GM19324 (cell line): ENCODE data around the gene PARVA.

Experiments
- ATAC-seq: cut with Tn5 transposase; IDR thresholded peaks from one replicate; pipeline ENCODE4 v1.9.1; 2021; ENCODE audit warnings: mild to moderate bottlenecking, moderate library complexity; ENCODE audit not compliant: unreplicated experiment, low FRiP score

PARVA gene

DNA sequence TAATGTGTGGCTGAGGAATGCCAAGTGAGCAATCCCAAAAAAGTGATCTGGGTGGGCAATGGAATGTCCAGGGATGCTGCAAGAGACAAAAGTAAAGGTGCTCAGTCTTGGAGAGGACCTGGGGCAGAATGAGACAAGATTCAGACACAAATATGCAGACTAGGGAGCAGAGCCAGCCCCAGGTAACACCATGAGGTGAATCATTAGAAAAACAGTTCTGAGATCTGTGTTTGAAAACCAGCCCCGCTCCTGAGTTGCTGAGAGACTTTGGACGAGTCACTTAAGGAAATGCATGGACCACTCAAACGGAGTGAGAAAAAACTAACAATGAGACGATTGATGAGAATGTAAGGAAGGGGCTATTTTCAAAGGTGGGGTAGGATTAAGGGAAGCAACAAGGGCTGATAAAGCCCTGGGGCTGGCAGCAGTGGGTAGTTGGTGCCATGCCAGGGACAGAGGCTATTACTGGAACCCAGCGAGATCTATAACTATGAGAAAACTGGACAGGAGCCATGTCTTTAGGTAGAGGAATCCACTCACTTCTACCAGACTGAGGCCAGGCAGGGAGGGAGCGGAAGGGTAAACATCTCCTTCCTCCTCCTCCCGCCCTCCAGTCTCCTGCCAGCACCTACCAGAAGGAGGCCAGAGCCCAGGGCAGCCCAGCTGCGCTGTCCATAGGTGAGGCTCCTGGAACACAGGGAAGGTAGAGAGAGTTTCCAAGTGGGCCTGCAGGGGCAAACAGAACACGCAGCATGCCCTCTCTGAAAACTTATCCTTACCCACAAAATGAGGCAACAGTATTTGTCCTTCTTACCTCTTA, 166.4 kb downstream of the PARVA start:
- no peak for ATAC-seq

DNA sequence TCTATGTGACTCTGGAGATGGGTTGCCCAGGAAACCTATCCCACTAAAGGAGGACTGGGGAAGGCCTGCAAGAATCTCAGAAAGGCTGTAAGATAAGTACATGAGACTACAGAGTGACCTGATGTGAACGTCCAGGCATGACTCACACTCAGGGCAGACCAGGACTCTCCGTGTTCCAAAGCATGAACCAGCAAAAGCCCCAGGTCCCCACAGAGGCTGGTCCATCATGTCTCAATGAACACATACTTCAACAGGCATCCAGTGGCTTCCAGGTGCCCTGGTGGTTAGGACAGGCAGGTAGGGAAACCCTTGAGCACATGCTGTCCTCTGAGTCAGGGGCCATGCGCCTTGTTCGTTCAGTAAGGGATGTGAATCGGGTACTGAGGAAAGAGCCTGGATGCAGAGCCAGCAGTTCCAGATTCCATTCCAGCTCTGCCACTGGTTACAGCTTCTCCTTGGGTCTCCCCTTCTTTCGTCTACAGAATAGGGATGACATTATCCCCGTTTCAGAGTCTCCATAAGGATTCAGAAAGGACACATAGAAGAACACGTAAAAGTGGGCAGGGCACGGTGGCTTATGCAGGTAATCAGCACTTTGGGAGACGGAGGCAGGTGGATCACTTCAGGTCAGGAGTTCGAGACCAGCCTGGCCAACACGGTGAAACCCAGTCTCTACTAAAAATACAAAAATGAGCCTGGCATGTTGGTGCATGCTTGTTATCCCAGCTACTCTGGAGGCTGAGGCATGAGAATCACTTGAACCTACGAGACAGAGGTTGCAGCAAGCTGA, 167.8 kb downstream of the PARVA start:
- no peak for ATAC-seq

DNA sequence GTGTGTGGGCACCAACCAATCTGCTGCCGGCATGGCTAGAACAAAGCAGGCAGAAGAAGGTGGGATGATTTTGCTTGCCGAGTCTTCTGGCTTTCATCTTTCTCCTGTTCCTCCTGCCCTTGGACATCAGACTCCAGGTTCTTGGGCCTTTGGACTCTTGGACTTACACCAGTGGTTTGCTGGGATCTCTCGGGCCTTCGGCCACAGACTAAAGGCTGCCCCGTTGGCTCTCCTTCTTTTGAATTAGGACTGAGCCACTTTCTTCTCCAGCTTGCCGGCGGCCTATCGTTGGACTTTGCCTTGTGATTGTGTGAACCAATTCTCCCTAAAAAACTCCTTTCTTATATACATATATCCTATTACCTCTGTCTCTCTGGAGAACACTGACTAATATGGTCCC, 168.8 kb downstream of the PARVA start:
- ATAC-seq = no peak

DNA sequence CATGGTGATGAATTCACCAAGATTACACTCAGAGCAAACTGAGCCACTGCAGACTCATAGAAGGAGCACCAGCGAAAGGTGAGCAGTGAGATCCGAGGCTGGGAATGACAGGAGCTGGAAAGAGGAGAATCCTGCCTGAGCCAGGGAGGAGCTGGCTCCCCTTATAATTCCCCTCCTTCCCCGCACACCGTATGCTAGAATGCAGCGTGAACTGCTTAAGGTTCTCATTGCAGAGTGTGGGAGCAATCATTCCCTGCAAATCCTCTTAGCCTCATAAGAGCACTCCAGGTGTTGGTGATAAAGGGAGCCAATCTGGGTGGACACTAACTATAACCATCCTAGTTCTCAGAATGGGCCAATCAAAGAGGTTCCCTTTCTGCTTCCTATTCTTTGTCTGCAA, 169.3 kb downstream of the PARVA start:
- no peak for ATAC-seq

DNA sequence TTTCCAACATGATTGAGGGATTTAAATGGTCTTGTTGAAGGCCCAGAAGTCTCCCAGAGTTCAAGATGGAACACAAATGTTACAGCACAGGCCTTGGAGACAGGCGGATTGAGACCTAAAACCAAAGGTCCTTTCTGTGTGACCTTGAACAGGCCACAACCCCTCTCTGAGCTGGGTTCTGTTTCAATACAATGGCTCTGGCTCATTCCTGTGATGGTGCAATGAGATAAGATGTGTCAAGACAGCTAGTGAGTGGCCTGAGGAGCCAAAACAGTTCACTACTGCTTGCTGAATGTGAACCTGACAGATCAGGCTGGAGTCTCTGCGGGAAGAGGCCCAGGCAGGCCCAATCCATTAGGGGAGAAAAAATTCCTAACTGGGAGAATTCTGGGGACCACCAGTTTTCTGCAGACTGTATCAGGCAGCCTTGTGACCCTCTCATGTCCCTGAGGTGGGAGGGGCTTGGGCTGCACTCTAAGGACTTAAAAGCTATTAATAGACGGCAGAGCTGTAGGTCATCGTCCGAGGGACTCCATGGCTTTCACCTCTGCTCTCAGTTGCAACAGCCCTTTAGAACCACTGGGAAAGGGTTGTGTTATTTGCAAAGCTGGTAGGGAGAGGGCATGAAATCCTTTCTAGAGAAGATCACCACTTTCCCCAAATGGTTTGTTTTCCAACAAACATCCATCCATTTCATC, 170.7 kb downstream of the PARVA start:
- no peak for ATAC-seq

DNA sequence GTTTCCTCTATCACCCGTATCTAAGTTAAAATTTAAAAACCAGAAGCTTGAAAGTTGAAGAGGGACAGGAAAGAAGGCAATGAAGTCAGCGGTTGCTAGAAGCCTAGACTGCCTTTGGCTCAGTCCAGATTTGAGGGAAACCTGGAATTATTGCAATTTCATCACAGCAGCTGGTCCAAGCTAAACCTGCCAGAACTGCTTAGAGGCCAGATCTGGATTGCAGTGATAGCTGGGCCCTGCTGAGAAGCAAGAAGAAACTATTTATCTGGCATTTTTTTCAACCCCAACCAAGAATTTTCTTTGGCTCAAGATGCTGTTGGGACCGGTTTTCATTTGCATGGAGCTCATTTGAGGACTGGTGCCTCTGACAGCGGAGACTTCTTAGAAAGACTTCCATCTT, 175.3 kb downstream of the PARVA start:
- no peak for ATAC-seq

DNA sequence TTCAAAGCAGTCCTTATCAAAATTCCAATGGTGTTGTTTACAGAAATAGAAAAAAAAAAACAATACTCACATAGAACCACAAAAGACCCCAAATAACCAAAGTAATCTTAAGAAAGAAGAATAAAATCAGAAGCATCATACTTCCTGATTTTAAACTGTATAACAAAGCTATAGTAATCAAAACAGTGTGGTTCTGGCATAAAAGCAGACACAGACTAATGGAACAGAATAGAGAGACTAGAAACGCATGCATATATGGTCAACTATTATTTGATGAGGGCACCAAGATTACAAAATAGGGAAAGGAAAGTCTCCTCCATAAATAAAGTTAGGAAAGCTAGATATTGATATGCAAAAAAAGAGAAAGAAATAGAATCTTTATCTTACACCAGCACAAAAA, 176.8 kb downstream of the PARVA start:
- no peak for ATAC-seq

DNA sequence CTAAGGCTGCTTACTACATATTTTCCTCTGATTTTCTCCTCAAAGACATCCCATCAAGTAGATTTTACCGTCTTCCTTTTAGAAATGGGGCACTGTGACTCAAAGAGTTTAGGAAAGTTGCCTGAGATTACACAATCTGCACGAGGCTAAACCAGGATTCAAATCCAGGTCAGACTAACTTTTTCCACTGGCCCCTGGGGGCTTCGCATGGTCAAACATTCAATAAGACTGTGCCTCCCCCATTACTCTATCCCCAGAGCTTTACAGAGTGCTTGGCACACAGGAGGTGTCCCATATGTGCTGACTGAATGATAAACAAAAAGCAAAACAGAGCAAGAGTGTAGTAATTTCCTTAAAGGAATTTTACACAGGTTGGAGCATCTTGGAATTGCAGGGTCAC, 178.8 kb downstream of the PARVA start:
- ATAC-seq = no peak

DNA sequence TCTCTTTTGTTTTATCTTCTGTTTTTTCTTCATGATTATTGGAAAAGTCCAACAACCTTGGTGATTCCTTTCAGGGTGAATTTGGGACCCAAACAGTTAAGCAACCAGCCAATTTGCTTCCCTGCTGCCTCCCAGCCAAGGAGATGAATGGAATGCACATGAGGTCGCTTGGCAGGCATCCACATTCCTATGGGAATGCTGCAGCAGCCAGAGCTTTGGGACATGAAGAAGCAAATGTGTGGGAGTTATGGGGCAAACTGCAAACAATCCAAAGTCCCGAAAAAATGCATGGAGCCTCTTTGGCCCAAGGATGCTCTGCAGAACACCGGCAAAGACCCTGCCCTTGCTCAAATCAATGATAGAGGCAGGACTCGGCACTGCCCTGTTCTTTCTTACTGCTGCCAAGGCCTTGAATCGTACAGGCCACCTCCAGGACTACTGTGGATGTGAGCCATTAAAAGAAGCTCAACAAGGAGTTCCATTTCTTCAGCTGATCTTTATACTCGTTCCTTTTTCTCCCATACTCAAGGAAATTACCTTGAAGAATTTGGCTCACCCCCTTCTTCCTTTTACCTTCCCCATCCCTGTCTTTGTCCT, 179.5 kb downstream of the PARVA start:
- ATAC-seq = no peak

DNA sequence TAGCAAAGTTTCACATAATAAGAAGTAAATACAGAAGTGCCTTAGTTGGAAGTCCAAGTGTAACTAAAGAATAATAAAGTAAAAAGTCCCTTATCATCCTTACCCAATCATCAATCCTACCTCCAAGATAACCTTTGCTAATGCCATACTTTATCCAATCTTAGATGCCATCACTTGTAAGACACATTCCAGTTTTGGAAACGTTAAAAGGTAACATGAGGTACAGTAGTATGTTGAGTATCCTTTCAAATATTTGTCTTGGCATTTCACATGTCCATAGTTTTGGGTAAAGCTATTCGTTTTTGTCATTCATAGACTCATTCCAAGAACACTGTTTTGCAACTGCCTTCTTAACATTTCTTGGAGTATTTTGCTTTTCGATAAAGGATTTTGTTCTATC, 181.6 kb downstream of the PARVA start:
- no peak for ATAC-seq

DNA sequence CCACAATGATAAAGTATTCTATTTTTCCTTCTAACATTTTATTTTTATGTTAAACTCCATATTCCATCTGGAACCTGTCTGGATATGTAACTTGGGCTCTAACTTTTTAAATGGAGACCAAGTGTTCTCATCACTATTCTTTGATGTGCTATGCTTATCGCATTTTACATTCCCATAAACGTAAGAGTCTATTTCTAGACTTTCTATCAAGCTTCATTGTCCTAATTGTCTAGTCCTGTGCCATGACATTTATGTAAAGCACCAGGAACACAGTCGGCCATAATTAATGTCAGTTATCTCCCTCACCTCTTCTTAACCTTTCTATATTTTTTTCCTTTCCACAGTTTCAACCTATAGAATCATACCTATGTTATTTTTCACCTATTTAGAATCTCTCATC, 183.0 kb downstream of the PARVA start:
- ATAC-seq = no peak

DNA sequence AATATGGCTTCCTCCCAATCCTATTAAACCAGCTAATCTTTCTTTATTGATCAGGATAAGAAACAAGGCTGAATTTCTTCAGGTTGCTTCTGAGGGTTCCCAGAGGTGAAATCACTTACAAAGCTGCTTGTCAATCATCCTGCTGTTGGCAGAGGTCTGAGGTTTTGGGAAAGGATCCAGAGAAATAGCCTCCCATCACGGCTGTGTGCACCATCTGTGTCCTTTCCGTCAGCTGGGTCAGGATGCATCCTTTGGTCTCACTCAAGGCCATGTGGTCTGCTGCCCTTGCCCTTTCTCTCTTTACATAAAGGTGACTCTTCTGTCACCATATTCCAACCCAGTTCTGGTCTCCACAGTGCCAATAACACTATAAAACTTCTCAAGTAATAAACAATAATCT, 183.5 kb downstream of the PARVA start:
- no peak for ATAC-seq

DNA sequence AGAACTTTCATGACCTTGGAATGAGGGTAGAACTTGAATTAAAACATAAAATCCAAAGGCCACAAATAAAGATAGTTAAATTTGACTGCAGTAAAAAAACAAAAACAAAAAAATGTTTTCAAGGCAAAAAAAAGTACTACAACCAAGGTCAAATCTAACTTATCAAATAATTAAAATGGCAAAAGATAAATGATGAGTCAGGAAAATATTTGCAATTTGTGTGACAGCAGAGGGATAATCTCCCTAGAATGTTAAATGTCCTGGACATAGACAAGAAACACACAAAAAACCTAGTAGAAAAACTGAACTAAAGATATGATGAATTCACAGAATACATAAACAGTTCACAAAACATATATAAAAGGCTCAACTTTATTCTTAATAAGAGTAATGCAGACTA, 186.6 kb downstream of the PARVA start:
- no peak for ATAC-seq

DNA sequence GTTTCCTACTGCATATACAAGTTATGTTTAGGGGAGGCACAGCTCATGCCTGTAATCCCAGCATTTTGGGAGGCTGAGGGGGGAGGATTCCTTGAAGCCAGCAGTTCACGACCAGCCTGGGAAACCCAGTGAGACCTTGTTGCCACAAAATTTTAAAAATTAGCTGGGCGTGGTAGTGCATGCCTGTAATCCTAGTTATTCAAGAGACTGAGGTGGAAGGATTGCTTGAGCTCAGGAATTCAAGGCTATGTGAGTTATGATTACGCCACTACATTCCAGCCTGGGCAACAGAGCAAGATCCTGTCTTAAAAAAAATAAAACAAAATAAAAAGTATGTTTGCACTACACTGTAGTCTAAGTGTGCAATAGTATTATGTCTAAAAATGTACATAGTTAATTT, 188.0 kb downstream of the PARVA start:
- no peak for ATAC-seq

DNA sequence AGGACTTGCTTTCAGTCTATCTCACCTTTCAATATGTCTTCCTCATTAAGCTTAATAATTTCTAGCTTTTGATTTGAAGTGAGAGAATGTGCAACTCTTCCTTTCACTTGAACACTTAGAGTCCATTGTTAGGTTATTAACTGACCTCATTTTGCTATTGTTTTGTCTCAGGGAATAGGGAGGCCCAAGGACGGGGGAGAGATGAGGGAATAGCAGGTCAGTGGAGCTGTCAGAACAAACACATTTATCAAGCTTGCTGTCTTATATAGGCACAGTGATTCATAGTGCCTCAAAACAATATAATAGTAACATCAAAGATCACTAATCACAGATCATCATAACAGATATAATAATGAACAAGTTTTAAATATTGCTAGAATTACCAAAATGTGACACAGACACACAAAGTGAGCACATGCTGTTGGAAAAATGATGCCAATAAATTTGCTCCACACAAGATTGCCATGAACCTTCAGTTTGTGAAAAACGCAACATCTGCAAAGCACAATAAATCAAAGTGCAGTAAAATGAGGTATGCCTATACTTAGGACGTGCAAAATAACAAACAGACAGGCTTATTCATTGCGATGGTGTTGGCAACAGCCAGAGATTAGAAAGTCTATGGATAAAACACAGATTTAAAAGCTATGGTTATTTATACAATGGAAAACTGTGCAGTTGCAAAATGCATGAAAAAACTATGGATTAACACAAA, 190.5 kb downstream of the PARVA start:
- ATAC-seq = no peak

DNA sequence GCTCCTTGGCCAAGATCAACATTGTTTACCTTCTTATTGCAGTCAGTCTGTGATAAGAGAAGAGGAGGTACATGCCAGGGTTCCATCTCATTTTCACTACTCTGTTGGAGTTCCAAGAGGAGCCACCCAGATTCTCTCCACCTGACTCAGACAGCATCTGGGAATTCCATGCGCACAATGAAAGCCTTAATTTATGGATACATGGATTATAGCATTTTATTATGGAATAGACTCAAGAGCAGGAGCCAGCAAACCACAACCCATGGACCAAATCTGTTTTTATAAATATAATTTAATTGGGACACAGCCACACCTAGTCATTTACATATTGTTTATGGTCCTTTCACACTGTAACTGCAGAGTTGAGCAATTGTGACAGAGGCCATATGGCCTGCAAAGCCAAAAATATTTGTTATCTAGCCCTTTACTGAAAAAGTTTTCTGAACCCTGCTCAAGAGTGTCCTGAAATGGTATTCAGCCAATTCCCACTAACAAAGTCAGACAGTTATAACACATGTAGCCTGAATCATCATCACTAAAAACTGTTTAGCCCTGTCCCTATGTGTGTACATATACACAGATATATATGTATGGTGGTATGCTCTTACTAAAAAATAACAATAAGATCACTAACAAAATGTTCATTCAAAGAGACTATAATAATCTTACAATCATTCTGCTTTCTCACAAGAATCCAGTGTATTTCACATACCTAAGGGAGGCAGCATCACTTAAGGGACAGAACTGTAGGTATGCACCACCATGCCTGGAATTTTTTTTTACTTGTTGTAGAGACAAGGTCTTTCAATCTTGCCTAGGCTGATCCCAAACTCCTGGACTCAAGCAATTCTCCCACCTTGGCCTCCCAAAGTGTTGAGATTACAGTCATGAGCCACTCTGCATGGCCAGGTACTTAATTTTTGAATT, 192.4 kb downstream of the PARVA start:
- no peak for ATAC-seq

DNA sequence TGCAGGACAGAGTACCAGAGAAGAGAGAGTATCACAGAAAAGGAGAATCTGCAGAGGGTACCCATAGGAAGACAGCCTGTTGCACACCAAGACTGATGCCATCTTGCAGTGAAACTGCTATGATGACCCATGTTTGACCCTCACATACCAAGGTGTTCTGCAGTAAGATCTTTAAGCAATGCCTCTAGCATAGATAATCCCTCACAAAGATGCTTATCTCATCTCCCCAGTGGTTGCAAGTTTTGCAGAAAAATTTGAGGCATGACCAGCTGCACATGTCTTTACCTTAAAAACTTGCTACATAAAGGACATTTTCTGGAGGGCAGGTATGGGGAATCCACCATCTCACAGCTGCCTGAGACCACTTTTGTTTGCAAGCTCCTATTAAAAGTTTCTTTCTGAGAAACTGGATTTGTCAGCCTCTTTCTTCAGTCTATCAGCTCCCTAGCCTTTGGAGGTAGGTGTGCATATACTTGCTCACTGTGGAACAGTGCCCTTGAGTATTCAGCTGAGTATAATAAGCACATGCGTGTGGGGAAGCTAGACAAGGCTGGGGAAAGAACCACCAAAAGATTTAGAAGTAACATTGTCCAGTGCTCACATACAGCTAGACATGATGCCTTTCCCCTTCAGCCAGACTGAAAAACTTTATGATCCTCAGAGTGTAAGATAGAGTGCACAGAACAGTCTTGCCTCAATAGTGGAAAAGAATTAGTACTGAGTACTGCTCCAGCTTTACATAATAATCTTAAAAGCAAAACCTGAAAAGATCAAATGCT, 196.5 kb downstream of the PARVA start:
- no peak for ATAC-seq
